B cell (primary cell): ENCODE results near the gene PXN. TPM values are rescaled to one million over a fixed set of nuclear protein-coding genes. Genes with fewer than 3 reads are reported as not detected.
"Not testable (repeated sequence)": the region's sequence is repeated elsewhere in the genome, so short reads cannot be mapped to it uniquely, and the experiment has no call there.

ENCODE experiments used
- ATAC-seq: fragments of 200-7000 bp; cut with Tn5 transposase; one replicate; pipeline ENCODE4 v1.10.0; 2021; ENCODE audit warnings: low read depth, mild to moderate bottlenecking, moderate number of reproducible peaks, moderate library complexity
- CTCF ChIA-PET: fragments of 350-600 bp; sonication (Branson Sonifier 250); formaldehyde crosslinking; loops from one replicate; lab custom pipeline; 2021; ENCODE audit warnings: antibody characterized with exemption, inconsistent platforms; lab: Charles Lee
- POLR2A ChIA-PET: fragments of 350-600 bp; sonication (Branson Sonifier 250); formaldehyde crosslinking; loops from one replicate; lab custom pipeline; 2021; ENCODE audit warnings: antibody characterized with exemption; lab: Charles Lee
- DNase-seq: peaks from one replicate; pipeline ENCODE4 v3.0.0; 2013
- H2AFZ ChIP-seq: 2 replicates; pipeline ENCODE4 v1.6.1; 2012; ENCODE audit warnings: mild to moderate bottlenecking, low read depth, low read length; ENCODE audit not compliant: insufficient read depth, poor library complexity, severe bottlenecking
- H3K27ac ChIP-seq, 2 donors: 1 replicate in 1 of 2; 2 replicates in 1 of 2; pipeline ENCODE4 v1.5.1; 2012 to 2013; ENCODE audit warnings: low read length in 2 of 2, mild to moderate bottlenecking in 2 of 2, moderate library complexity in 1 of 2
- H3K27me3 ChIP-seq, 4 experiments: fragments of 200-600 bp in 1 of 4; sonication (generic) in 1 of 4; replicated peaks in 1 of 4; 1 replicate in 2 of 4; 2 replicates in 2 of 4; pipeline versions ENCODE4 v1.6.1 to v1.7.0; 2013 to 2016; ENCODE audit warnings: low read length in 3 of 4, mild to moderate bottlenecking in 2 of 4, mixed read lengths in 1 of 4, moderate library complexity in 1 of 4; ENCODE audit not compliant: insufficient read depth in 4 of 4, control insufficient read depth in 3 of 4; ENCODE audit errors: control extremely low read depth in 1 of 4
- H3K36me3 ChIP-seq, 2 experiments: replicated peaks in 1 of 2; 1 replicate in 1 of 2; 2 replicates in 1 of 2; pipeline versions ENCODE4 v1.6.1 to v1.7.1; 2013; ENCODE audit warnings: low read length in 1 of 2; ENCODE audit not compliant: insufficient read depth in 2 of 2, control insufficient read depth in 1 of 2; ENCODE audit errors: control extremely low read depth in 1 of 2, extremely low read depth in 1 of 2
- H3K4me1 ChIP-seq, 2 donors: fragments of 200-600 bp in 1 of 2; sonication (generic) in 1 of 2; 1 replicate in 1 of 2; 2 replicates in 1 of 2; pipeline versions ENCODE4 v1.5.1 to v1.6.1; 2013 to 2017; ENCODE audit warnings: low read length in 2 of 2; ENCODE audit not compliant: control insufficient read depth in 2 of 2, insufficient read depth in 2 of 2
- H3K4me2 ChIP-seq: replicated peaks from 2 replicates; pipeline ENCODE3; 2012; ENCODE audit warnings: mild to moderate bottlenecking, low read depth, low read length; ENCODE audit not compliant: poor library complexity, severe bottlenecking
- H3K4me3 ChIP-seq, 5 experiments: fragments of 200-600 bp in 1 of 5; sonication (generic) in 1 of 5; 1 replicate in 3 of 5; 2 replicates in 2 of 5; pipeline versions ENCODE4 v1.5.1 to v1.7.0; 2011 to 2016; ENCODE audit warnings: low read length in 4 of 5, mild to moderate bottlenecking in 4 of 5, low read depth in 2 of 5, control low read depth in 1 of 5, moderate library complexity in 1 of 5; ENCODE audit not compliant: insufficient read depth in 1 of 5; ENCODE audit errors: control extremely low read depth in 1 of 5, extremely low read depth in 1 of 5
- H3K79me2 ChIP-seq: fragments of 200-600 bp; sonication (generic); one replicate; pipeline ENCODE4 v1.6.0; 2016; ENCODE audit warnings: low read length; ENCODE audit not compliant: control insufficient read depth, insufficient read depth
- H3K9ac ChIP-seq: fragments of 200-600 bp; sonication (generic); 2 replicates; pipeline ENCODE4 v1.6.1; 2017; ENCODE audit warnings: mild to moderate bottlenecking, low read length, moderate library complexity
- H3K9me3 ChIP-seq, 3 donors: one replicate each; pipeline versions ENCODE4 v1.6.1 to v1.7.1; 2013; ENCODE audit warnings: low read length in 2 of 3; ENCODE audit not compliant: control insufficient read depth in 2 of 3, insufficient read depth in 1 of 3; ENCODE audit errors: control extremely low read depth in 1 of 3
- H4K20me1 ChIP-seq: 2 replicates; pipeline ENCODE4 v1.6.0; 2012; ENCODE audit warnings: mild to moderate bottlenecking, low read length; ENCODE audit not compliant: insufficient read depth, control insufficient read depth, poor library complexity, severe bottlenecking
- H3K27ac Mint-ChIP-seq: one replicate; pipeline ENCODE4 v1.8.0; 2021; ENCODE audit warnings: mixed read lengths
- H3K27me3 Mint-ChIP-seq: one replicate; pipeline ENCODE4 v1.8.0; 2021; ENCODE audit warnings: mixed read lengths
- H3K4me1 Mint-ChIP-seq: one replicate; pipeline ENCODE4 v1.8.0; 2021; ENCODE audit warnings: mixed read lengths
- H3K4me3 Mint-ChIP-seq: one replicate; pipeline ENCODE4 v1.8.0; 2021; ENCODE audit warnings: mixed read lengths
- H3K9me3 Mint-ChIP-seq: one replicate; pipeline ENCODE4 v1.8.0; 2022; ENCODE audit warnings: mixed read lengths; ENCODE audit not compliant: insufficient read depth
- CTCF ChIP-seq: fragments of 200-600 bp; IDR thresholded peaks from one replicate; pipeline ENCODE4 v1.8.0; 2022; ENCODE audit warnings: antibody characterized with exemption, mild to moderate bottlenecking
- EZH2 ChIP-seq: IDR thresholded peaks from 2 replicates; pipeline ENCODE4 v1.6.1; 2012; ENCODE audit warnings: borderline replicate concordance, low read depth, mild to moderate bottlenecking, moderate library complexity, low read length; ENCODE audit not compliant: insufficient read depth, poor library complexity, severe bottlenecking
- WGBS: methylation state at CpG from one replicate; pipeline ENCODE4 v1.1.5; 2013; ENCODE audit warnings: missing lambda C conversion rate; ENCODE audit not compliant: insufficient coverage; 5-methylcytosine and 5-hydroxymethylcytosine counted together
- intact Hi-C: fragments of 100-400 bp; cut with micrococcal nuclease; formaldehyde crosslinking; loops from one replicate; pipeline ENCODE4 v1.10.0; 2022
- polyA plus RNA-seq: library from polyadenylated mRNA; depleted of rRNA; stranded (reverse); fragments of >200 nt; gene quantifications from 2 replicates; pipeline ENCODE4 v1.2.3, GENCODE V29; 2012
- total RNA-seq, 2 donors: library from RNA; stranded (reverse); fragments of 120-200 nt in 1 of 2; gene quantifications; 1 replicate in 1 of 2; 2 replicates in 1 of 2; pipeline versions ENCODE4 v1.2.3 to v1.2.4, GENCODE V29; 2013 to 2022

PXN gene
- total and polyA plus RNA-seq, 2 donors (not counting 1 experiment from before 2014, with no cell fraction given): 2.0 to 3.1 TPM

- DNase-seq (no peak), ATAC-seq (no peak)
- POLR2A ChIA-PET: no interaction called here
- Histone ChIP-seq H3K9ac (no peak overlapping the region), H3K4me3 (no peak overlapping the region), H3K27me3 (no peaks in the 10 kb centered on the region), H3K4me2 (no peak overlapping the region), H4K20me1 (no peaks in the 10 kb centered on the region), H3K9me3 (no peaks in the 10 kb centered on the region), H3K4me1 (peaks cover 0 to under 1% of the 10 kb centered on the region in 2 donors), H3K79me2 (no peaks in the 10 kb centered on the region), H3K27ac (no peak overlapping the region), H3K36me3 (peaks cover 0 to 11% of the 10 kb centered on the region in 2 experiments), H2AFZ (no peak overlapping the region)
- no peaks in the 10 kb centered on the region for H3K27me3 Mint-ChIP-seq
- 97% methylated on average over 13 of the region's 13 CpGs for WGBS
- H3K9me3 Mint-ChIP-seq: no peaks in the 10 kb centered on the region
- CTCF ChIA-PET: interaction anchor here (1.6 kb wide), 1 partner anchor 21 kb away, joined by 6 read pairs; no protein-coding TSS in a partner anchor
- no peaks in the 10 kb centered on the region for H3K4me1 Mint-ChIP-seq
- H3K4me3 Mint-ChIP-seq: no peak overlapping the region
- TF ChIP-seq EZH2: no peak
- TF ChIP-seq CTCF: no peak
- intact Hi-C loops: no loop called here
- H3K27ac Mint-ChIP-seq: no peak overlapping the region
Observed at GRCh38 chr12:120207227-120207626, 58.3 kb downstream of the PXN start.

- ATAC-seq, H3K79me2 ChIP-seq, H3K4me3 ChIP-seq, H3K27me3 ChIP-seq, H4K20me1 ChIP-seq, DNase-seq, intact Hi-C loops, H3K9ac ChIP-seq, H3K4me2 ChIP-seq, H3K4me3 Mint-ChIP-seq, H3K9me3 Mint-ChIP-seq, POLR2A ChIA-PET, H3K27ac Mint-ChIP-seq, H3K27me3 Mint-ChIP-seq, H3K27ac ChIP-seq, H3K4me1 ChIP-seq, H3K4me1 Mint-ChIP-seq, H3K9me3 ChIP-seq, H2AFZ ChIP-seq: not testable (repeated sequence)
- WGBS: no CpG with 5 or more reads among the region's 5 CpGs
- CTCF ChIA-PET: interaction anchor here (1.6 kb wide), 1 partner anchor 21 kb away, joined by 6 read pairs; no protein-coding TSS in a partner anchor
- peaks cover 0 to 11% of the 10 kb centered on the region in 2 experiments for H3K36me3 ChIP-seq
Observed at GRCh38 chr12:120206781-120207180, 58.7 kb downstream of the PXN start.
